Fibroblast of pulmonary artery (primary cell): ENCODE results near the gene MTUS2.

Source experiments
- DNase-seq: peaks from one replicate; pipeline ENCODE4 v3.0.0-alpha.2; 2010; ENCODE audit warnings: low read depth
- H3K4me3 ChIP-seq: replicated peaks from 2 replicates; pipeline ENCODE4 v1.5.1; 2011; ENCODE audit warnings: low read depth, mild to moderate bottlenecking, control low read depth, low read length, moderate library complexity
- CTCF ChIP-seq: IDR thresholded peaks from 2 replicates; pipeline ENCODE4 v1.5.1; 2011; ENCODE audit warnings: mild to moderate bottlenecking, control low read depth, low read length, inconsistent platforms; ENCODE audit errors: missing control alignments

The MTUS2 gene

GRCh38 chr13:29156136-29156535 lies 336.0 kb downstream of the MTUS2 start:
- H3K4me3 ChIP-seq = no peak overlapping the region
- DNase-seq = no peak
- TF ChIP-seq CTCF = no peak

- no peak for TF ChIP-seq CTCF
- no peak overlapping the region for H3K4me3 ChIP-seq
- no peak for DNase-seq
Observed at GRCh38 chr13:29159871-29160270, 339.7 kb downstream of the MTUS2 start.

GRCh38 chr13:29160862-29161261 lies 340.7 kb downstream of the MTUS2 start:
- H3K4me3 ChIP-seq = no peak overlapping the region
- TF ChIP-seq CTCF = no peak
- DNase-seq = no peak

- H3K4me3 ChIP-seq = no peak overlapping the region
- DNase-seq = no peak
- no peak for TF ChIP-seq CTCF
Observed at GRCh38 chr13:29161676-29162075, 341.5 kb downstream of the MTUS2 start.

GRCh38 chr13:29162638-29163235 lies 342.6 kb downstream of the MTUS2 start:
- H3K4me3 ChIP-seq = no peak overlapping the region
- no peak for DNase-seq
- TF ChIP-seq CTCF = no peak

GRCh38 chr13:29164116-29164515 lies 344.0 kb downstream of the MTUS2 start:
- DNase-seq = no peak
- TF ChIP-seq CTCF = no peak
- H3K4me3 ChIP-seq = no peak overlapping the region

- TF ChIP-seq CTCF = no peak
- DNase-seq = no peak
- H3K4me3 ChIP-seq = no peak overlapping the region
Observed at GRCh38 chr13:29165216-29165615, 345.1 kb downstream of the MTUS2 start.
